HG02759 (cell line): Measurements from ENCODE around the gene NT5DC4.

Source experiments
- ATAC-seq: cut with Tn5 transposase; IDR thresholded peaks from one replicate; pipeline ENCODE4 v1.9.1; 2021; ENCODE audit warnings: mild to moderate bottlenecking, moderate library complexity; ENCODE audit not compliant: unreplicated experiment

The NT5DC4 gene

DNA sequence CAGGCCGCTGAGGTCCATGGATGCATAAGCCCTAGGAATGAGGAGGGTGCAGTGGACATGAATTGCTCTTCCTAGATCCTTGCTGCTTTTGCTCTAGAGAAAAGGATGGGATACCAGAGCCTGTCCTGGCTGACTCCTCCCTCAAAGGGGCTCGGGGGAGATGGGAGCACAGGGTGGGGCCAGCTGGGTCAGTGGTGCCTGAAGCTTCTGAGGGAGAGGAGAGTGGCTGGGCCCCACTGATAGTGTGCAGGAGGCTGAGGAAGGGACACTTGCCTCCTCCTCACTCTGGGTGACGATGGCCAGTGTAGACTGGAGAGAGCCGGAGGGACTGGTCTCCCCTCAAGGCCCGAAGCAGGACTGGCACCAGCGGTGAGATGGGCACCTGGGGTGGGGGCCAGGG lies at the start of gene NT5DC4:
Gene NT5DC4, plus strand, starts transcription at position 236 of the 400 bp plus-strand sequence. Its CDS starts 60 bp downstream, at position 296.
- ATAC-seq: no peak

DNA sequence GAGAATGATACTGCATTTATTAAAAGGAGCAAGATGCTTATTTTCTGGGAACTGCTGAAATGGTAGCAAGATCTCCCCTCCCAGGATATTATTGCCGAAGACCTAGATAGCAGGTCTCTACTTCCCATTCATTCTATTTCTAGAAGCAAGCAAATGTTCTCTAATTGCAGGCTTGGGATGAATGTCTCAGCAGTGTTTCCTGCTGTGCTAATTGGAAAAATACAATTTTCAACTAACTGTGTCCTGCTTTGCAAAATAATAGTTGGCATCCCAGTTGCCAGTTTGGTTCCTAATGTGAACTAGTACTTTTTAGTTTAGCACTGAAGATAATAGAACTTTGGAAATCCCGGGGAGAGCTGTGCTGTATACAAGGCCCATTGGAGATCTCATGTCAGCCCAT lies 49.0 kb upstream of the NT5DC4 start:
- no peak for ATAC-seq

DNA sequence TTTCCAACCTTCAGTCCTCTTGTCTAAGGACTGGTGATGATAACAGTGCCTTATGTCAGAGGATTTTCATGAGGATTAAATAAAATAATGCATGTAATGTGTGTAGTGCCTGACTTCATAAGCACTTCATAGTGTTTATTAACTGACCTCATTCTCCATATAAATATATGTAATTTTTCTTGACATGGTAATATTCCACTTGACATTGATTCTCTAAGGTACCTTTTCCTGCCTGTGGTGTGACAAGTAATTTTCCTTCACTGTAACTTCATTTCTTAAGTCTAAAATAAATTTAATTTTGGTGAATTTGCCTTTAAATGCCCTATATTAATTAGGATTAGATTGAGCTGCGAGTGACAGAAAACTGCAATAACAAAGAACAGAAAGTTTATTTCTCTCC lies 47.8 kb upstream of the NT5DC4 start:
- no peak for ATAC-seq

DNA sequence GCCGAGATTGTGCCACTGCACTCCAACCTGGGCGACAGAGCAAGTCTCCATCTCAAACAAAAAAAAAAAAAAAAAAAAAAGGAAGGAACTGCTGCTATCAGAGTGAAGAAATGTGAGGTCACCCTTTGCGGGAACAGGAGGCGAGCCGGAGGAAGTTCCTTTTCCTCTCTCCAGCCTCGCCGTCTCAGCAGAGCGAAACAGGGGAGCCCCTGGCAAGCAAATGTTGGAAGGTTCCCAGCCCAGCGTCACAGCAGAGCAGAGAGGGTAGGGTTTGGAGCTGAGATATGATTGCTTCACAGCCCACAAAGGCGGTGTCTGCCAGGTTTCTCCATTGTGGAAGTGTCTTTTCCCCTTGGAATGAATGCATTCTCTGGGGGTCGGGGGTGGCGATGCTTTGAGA lies 46.6 kb upstream of the NT5DC4 start:
- ATAC-seq: no peak

DNA sequence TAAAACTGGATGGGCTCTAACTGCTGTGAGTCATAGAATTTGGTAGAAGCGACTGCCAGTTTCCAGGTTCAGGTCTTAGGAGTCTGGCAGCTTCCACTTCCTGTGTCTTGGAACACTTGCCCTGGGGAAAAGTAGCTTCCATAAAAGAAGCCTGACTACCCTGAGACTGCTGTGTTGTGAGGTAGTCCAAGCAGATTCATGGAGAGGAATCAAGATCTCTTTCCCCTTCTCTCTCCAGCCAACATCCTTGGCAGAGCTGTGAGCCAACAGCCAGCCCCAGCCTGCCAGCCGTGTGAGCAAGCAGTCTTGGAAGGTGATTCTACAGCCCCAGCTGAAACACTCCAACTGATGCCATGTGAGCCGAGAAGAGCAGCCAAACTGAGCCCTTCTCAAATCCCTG lies 41.3 kb upstream of the NT5DC4 start:
- ATAC-seq: no peak

DNA sequence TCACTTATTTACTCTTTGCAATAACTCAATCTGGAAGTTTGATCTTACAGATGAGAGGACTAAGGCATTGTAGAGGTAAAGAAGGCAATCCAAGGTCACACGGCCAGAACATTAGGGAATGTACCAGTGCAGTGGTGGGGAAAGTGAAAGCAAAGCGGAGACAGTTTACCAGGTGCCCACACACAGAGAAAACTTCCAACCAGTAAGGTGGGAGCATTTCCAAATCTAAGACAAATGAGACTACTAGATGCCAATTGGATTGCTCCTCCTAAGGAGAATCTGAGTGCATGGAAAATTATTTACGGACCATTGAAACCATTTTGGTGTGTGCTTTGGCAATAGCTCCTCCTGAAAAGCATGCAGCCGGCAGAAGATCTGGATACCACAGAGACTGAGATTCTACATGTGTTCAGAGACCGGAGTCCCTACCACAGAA lies 40.1 kb upstream of the NT5DC4 start:
- no peak for ATAC-seq

DNA sequence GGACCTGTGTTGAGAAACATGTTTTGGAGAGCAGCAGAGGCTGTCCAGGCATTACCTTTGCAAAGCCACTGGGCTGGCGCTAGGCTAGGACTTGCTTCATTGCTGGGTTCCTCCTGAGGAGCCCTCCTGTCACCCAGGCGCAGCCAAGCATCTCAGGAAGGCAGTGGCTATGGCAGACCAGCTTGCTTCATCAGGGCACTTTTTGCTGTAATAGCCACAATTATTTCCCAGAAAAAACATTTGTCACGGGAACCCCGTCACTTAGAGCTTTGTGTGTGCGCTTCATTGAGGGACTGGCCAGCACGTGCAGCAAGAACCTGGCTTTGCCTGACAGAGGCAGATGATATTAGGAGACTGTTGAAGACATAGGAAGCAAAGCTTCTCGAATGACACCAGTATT lies 38.7 kb upstream of the NT5DC4 start:
- ATAC-seq: no peak

DNA sequence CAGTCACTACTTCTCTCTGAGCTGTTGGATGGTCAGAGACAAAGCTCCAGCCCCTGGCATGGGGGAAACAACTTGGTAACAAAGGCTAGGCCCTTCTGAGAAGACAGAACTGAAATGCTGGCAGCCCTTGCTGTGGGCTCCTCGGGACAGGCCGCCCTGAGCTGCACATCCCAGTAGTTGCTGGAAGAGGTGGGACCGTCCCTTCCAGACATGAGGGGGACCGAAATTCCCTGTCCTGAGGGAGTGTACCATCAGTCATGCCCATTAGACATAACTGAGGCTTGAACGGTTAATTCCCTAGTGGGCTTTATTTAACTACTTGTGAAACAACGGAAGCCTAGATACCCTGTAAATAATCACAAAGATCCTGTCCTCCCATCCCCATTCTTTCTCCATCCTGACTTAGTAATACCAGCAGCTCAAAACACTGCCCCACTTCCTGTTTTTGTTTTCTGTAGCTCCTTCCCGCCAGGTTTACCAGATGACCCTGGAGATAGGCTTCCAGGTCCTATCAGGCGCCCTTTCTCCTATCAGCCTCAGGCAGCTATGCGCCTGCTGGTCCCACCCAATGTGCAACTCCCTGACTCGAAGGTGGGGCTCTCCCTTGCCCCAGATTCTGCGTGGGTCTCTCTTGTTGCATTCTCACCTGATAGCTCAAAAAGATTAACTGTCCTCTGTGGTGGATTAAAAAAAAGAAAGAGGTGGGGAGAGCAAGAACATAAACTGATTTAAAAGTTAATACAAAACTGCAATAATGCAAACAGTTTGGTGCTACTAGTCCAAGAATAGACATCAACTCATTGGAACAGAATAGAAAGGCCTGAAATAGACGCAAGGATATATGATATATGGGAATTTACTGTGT lies 37.0 kb upstream of the NT5DC4 start:
- ATAC-seq: no peak

DNA sequence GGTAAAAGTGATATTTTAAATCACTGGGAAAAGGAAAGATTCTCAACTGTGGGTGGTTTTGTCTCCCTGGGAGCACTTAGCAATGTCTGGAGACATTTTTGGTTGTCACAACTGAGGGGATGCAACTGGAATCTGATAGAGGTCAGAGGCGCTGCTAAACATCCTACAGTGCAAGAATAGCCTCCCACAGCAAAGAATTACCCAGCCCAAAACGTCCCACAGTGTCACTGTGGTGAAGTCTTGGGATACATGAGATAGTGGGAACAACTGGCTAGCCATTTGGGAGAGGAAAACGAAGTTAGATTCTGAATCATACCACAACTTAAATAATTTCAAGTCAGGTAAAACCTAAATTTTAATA lies 36.4 kb upstream of the NT5DC4 start:
- no peak for ATAC-seq

DNA sequence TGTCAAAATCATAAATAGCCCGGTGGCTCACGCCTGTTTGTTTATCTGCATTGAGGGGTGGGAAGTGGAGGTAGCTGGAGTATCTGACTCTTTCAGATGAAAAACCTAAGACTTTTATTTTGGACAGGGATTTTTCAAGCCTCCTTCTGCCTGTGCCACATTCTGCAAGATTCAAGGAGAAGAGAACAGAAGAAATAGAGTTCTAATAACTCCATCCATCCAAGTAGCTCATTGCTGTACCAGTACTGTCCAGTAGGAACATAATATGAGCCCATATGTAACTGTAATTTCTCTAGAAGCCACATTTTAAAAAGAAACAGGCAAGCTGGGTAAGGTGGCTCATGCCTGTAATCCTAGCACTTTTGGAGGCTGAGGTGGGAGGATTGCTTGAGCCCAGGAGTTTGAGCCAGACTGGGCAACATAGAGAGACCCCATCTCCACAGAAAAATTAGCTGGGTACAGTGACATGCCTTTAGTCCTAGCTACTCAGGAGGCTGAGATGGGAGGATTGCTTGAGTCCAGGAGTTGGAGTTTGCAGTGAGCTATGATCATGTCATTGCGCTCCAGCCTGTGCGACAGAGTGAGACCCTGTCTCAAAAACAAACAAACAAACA lies 35.4 kb upstream of the NT5DC4 start:
- ATAC-seq: no peak

DNA sequence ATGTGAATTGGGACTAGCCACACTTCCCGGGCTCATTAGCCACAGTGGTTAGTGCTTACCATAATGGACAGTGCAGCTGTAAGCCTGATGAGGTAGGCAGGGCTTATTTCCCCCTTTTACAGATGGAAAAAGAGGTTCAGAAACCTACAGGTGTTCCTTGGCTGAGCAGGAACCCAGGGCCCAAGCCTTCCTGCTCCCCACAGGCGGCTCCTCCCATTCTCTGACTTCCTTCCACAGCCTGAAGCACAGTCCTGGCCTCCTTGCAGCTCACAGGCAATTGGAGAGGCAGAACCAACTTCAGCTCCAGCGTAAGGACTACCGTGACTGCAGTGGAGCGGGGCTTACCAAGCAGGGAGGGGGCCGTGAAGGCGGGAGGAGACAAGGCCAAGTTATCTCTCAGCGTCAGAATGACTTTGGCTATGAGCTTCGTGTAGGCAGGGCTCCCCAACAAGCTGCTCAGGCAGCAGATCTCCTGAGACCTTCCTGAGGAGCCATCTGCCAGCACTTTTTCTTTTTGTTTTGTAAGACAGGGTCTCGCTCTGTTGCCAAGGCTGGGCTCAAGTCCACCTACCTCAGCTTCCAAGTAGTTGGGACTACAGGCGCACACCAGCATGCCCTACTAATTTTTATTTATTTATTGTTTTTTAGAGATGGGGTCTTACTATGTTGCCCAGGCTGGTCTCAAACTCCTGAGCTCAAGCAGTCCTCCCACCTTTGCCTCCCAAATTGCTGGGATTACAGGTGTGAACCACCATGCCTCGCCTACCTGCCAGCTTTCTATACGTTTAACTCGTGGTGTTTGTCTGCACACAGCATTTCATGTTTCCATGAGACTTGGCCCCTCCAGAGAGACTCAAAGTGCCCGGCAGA lies 34.2 kb upstream of the NT5DC4 start:
- ATAC-seq: no peak

DNA sequence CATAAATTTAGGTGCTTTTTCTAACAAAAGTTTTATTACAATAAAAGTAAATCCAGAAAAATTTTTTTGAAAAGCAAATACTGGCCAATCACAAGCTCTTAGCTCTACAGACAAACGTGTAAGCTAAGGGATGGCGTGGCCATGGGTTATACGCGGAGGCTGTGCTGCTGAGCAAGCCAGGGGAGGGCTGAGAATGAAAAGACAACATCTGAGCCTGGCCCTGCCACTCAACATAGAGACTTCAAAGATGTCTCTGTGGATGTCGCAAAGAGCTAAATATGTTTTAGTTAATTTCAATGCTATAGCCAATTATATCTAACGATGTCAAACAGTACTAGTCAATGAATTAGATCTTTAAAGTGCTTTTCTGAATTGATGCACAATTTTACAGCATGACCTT lies 33.3 kb upstream of the NT5DC4 start:
- ATAC-seq: no peak

DNA sequence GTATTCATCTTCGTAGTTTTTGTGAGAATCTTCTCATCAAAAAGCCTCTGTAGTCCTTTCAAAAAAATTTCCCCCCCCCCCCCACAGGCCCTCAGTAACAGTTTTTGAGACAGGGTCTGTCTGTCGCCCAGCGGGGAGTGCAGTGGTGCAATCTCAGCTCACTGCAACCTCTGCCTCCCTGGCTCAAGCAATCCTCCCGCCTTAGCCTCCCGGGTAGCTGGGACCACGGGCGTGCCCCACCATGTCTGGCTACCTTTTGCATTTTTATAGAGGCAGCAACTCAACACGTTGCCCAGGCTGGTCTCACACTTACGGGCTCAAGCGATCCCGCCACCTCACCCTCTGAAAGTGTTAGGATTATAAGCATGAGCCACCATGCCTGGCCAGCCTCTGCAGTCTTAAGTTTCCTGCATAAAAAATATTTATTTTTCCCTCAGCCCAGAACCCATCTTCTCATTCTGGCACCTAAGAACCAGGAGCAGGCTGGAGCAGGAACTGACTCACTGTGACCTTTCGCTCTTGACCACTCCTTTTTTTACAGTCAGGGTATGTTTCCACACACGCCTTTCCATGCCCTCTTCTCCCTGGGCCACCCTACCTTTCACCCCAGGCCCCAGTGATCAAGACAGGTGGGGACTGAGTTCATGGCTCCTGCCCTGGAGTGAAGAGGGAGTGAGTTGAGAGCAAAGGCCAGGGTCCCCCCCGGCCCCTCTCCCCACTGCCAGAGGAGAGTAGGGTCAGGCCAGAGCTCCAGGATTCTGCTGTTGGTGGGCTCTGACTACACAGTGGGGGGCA lies 32.5 kb upstream of the NT5DC4 start:
- ATAC-seq: no peak

DNA sequence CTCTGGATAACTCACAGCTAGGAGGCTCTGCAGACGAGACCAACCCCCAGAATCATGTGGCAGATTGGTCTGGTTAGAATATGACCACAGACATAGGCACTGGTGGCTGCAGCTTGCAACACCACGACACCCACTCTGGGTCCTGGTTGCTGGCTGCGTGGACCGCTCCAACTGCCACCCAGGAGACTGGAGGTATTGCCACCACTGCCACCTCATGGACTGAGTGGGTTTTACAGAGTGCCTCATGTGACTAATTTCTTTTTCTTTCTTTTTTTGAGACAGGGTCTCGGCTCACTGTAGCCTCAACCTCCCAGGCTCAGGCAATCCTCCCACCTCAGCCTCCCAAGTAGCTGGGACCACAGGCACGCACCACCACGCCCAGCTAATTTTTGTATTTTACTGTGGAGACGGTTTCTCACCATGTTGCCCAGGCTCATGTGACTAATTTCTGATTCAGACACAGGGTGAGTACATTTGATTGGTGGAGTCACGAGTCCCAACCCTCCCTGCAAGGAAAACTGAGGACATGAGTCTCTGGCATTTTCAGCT lies 29.9 kb upstream of the NT5DC4 start:
- peak; percentile 45 for ATAC-seq

DNA sequence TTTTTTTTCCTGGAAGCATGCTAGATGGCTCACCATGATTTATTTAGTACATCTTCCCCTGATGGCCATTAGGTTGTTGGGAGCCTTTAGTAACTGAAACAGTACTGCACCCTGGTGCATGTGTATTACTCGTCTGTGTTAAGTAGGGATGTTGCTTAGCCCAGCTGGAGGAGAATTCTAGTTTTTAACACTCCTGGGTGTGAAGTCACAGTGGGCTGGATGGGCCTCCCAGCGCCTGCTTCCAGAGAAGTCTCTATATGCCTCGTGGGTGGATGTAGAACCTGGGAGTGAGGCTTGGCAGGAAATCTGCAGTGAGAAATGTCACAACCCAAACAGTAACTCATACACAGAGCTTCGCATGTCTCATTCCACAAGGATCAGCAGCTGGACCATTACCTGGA lies 28.9 kb upstream of the NT5DC4 start:
- no peak for ATAC-seq

DNA sequence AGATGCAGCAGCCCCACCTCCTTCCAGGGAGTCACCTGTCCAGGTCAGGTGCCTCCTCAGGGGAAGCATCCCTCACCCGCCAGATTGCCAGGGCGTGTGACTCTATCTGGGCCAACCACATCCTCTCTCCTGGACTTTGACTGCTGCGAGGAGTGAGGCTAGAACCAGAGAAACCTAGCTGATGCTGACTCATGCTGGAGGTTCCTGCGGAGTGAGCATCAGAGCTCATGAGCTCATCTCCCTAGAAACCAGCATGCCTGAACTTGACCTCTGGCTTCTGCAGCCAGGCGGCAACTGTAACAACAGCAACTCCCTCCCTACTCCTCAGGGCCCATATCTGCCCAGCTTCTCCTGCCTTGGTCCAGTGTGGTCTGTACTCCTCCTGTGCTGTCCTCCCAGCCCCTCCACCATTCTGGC lies 28.3 kb upstream of the NT5DC4 start:
- ATAC-seq: peak; percentile 86

DNA sequence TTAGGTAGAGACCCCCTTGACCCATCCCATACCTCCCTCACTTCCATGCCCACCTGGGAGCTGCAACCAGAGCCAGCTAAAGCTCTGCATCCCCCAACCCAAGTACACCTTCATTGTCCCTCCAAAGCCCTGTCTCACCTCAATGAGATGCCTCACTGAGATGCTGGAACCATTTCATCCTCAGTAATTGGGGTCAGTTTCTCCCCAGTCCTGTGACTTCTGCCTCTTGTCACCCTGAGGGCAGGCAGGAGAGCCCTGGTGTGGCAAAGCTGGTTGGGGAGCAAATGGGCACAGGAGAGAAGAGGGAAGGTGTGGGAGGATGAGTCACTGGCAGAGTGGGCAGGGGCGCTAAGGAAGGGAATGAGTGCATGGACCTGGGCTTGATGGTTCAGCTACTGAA lies 27.9 kb upstream of the NT5DC4 start:
- peak; percentile 9 for ATAC-seq

DNA sequence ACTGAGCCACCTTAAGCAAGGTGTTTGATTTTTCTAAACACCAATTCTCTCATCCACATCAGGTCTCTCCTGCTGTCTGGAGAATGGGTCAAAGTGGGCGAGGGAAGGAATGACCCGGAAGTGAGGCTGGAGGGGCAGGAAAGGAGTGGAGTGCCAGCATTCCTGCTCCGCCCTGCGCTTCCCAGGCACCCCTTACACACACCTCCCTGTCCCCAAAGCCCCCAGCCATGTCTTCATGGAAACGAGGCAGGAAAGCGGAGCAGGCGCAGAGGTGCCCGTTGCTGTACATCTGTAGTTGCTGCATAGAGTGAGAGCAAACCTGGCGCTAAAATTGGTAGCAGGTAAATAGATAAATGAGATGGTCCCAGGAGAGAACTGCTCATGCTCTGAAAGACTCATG lies 27.2 kb upstream of the NT5DC4 start:
- ATAC-seq: no peak

DNA sequence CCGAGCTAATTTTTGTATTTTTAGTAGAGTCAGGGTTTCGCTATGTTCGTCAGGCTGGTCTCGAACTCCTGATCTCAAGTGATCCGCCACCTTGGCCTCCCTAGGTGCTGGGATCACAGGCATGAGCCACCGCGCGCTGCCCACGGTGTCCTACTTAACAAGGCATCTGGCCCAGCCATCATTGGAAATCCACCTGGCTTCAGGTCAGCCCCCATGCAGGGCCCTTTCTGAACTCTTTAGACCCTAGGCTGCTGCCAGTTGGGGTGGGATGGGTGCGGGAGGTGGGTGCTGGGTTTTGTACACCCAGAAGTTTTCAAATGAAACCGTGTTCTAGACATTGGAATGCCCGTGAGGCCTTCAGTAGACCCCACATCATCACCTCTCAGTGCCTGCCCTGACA lies 26.6 kb upstream of the NT5DC4 start:
- no peak for ATAC-seq

DNA sequence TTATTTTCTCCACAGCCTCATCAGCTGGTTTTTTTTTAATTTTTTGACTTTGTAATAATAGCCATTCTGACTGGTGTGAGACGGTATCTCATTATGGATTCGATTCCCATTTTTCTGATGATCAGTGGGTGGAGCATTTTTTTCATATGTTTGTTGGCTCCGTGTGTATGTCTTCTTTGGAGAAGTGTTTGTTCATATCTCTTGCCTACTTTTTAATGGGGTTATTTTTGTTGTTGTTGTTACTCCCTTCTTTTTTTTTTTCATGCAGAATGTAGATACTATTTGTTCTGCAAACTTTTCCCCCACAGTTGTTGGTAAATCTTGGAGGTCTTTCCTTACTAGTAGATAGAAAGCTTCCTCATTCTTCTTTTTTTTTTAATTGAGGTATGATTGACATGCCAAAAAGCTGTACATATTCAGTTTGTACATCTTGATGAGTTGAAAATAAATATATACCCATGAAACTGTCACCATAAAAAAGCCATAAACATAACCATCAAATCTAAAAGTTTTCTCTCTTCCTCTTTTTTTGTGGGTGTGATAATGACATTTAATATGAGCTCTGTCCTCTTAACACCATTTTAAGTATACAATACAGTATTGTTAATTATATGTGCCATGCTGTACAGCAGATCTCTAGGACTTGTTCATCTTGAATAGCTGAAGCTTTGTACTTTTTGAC lies 21.8 kb upstream of the NT5DC4 start:
- no peak for ATAC-seq
